GM12864 (cell line): ENCODE measurements around the gene GSTM1.

ENCODE experiments used
- DNase-seq: peaks from one replicate; pipeline ENCODE4 v3.0.0-alpha.2; 2011; ENCODE audit warnings: low read depth
- H3K4me3 ChIP-seq: 2 replicates; pipeline ENCODE4 v1.5.1; 2011; ENCODE audit warnings: mild to moderate bottlenecking, low read depth, low read length, control low read depth
- CTCF ChIP-seq: IDR thresholded peaks from 2 replicates; pipeline ENCODE4 v1.5.1; 2011; ENCODE audit warnings: low read depth, mild to moderate bottlenecking, moderate library complexity, low read length, control low read depth, inconsistent platforms; ENCODE audit errors: missing control alignments

Gene GSTM1

GRCh38 chr1:109687641-109688499 is at the start of gene GSTM1:
GSTM1 (plus strand) TSS chr1:109687817; CDS start chr1:109687874, 57 bp downstream.
- TF ChIP-seq CTCF, result no peak
- no peak within 1 kb of the TSS for H3K4me3 ChIP-seq
- DNase-seq, result no peak

GRCh38 chr1:109639063-109639840 is 48.4 kb upstream of the GSTM1 start:
- no peak for DNase-seq
- TF ChIP-seq CTCF, result no peak
- no peak overlapping the region for H3K4me3 ChIP-seq

- no peak for DNase-seq
- H3K4me3 ChIP-seq, result no peak overlapping the region
- no peak for TF ChIP-seq CTCF
Observed at GRCh38 chr1:109639841-109640184, 47.8 kb upstream of the GSTM1 start.

GRCh38 chr1:109640285-109640865 is 47.2 kb upstream of the GSTM1 start:
- no peak for DNase-seq
- TF ChIP-seq CTCF, result peak; percentile 99
- H3K4me3 ChIP-seq, result no peak overlapping the region

GRCh38 chr1:109641078-109641740 is 46.4 kb upstream of the GSTM1 start:
- no peak for TF ChIP-seq CTCF
- H3K4me3 ChIP-seq, result no peak overlapping the region
- DNase-seq, result no peak

- no peak overlapping the region for H3K4me3 ChIP-seq
- TF ChIP-seq CTCF, result no peak
- no peak for DNase-seq
Observed at GRCh38 chr1:109641861-109642260, 45.8 kb upstream of the GSTM1 start.
